ENCODE data around the gene SHISA2.

DNA sequence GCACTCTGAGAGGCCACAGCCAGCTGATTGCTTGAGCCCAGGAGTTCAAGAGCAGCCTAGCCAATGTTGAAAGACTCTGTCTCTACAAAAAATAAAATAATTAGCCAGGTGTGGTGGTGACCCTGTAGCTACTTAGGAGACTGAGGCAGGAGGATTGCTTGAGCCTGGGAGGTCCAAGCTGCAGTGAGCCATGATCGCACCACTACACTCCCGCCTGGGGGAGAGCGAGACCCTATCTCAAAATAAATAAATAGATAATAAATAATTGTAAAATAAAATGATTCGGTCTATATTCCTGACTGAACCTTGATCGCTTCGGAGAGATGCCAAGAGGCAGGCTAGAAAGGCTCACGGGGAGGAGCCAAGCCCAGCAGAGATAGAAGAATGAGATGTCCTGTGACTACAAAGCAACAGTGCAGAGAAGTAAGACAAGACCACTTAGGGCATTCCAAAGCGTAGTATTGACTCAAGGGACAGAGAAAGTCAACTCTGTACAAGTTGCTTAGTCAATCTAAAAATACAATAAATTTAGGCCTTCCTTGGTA lies 12.8 kb downstream of the SHISA2 start:
- TF ChIP-seq ZNF10 (tag by site-specific recombination; IDR thresholded peaks at IDR 0.05) (no peak), YY1 (tag by site-specific recombination; IDR thresholded peaks at IDR 0.05) (no peak), KLF16 (tag by site-specific recombination; IDR thresholded peaks at IDR 0.05) (no peak), ZBTB1 (tag by site-specific recombination; IDR thresholded peaks at IDR 0.05) (no peak)
- TF ChIP-seq, protein P1, sequence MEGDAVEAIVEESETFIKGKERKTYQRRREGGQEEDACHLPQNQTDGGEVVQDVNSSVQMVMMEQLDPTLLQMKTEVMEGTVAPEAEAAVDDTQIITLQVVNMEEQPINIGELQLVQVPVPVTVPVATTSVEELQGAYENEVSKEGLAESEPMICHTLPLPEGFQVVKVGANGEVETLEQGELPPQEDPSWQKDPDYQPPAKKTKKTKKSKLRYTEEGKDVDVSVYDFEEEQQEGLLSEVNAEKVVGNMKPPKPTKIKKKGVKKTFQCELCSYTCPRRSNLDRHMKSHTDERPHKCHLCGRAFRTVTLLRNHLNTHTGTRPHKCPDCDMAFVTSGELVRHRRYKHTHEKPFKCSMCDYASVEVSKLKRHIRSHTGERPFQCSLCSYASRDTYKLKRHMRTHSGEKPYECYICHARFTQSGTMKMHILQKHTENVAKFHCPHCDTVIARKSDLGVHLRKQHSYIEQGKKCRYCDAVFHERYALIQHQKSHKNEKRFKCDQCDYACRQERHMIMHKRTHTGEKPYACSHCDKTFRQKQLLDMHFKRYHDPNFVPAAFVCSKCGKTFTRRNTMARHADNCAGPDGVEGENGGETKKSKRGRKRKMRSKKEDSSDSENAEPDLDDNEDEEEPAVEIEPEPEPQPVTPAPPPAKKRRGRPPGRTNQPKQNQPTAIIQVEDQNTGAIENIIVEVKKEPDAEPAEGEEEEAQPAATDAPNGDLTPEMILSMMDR (tag by site-specific recombination; IDR thresholded peaks at IDR 0.05): no peak
- TF ChIP-seq, protein P2, sequence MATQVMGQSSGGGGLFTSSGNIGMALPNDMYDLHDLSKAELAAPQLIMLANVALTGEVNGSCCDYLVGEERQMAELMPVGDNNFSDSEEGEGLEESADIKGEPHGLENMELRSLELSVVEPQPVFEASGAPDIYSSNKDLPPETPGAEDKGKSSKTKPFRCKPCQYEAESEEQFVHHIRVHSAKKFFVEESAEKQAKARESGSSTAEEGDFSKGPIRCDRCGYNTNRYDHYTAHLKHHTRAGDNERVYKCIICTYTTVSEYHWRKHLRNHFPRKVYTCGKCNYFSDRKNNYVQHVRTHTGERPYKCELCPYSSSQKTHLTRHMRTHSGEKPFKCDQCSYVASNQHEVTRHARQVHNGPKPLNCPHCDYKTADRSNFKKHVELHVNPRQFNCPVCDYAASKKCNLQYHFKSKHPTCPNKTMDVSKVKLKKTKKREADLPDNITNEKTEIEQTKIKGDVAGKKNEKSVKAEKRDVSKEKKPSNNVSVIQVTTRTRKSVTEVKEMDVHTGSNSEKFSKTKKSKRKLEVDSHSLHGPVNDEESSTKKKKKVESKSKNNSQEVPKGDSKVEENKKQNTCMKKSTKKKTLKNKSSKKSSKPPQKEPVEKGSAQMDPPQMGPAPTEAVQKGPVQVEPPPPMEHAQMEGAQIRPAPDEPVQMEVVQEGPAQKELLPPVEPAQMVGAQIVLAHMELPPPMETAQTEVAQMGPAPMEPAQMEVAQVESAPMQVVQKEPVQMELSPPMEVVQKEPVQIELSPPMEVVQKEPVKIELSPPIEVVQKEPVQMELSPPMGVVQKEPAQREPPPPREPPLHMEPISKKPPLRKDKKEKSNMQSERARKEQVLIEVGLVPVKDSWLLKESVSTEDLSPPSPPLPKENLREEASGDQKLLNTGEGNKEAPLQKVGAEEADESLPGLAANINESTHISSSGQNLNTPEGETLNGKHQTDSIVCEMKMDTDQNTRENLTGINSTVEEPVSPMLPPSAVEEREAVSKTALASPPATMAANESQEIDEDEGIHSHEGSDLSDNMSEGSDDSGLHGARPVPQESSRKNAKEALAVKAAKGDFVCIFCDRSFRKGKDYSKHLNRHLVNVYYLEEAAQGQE (tag by site-specific recombination; IDR thresholded peaks at IDR 0.05): no peak
- TF ChIP-seq, protein P3, sequence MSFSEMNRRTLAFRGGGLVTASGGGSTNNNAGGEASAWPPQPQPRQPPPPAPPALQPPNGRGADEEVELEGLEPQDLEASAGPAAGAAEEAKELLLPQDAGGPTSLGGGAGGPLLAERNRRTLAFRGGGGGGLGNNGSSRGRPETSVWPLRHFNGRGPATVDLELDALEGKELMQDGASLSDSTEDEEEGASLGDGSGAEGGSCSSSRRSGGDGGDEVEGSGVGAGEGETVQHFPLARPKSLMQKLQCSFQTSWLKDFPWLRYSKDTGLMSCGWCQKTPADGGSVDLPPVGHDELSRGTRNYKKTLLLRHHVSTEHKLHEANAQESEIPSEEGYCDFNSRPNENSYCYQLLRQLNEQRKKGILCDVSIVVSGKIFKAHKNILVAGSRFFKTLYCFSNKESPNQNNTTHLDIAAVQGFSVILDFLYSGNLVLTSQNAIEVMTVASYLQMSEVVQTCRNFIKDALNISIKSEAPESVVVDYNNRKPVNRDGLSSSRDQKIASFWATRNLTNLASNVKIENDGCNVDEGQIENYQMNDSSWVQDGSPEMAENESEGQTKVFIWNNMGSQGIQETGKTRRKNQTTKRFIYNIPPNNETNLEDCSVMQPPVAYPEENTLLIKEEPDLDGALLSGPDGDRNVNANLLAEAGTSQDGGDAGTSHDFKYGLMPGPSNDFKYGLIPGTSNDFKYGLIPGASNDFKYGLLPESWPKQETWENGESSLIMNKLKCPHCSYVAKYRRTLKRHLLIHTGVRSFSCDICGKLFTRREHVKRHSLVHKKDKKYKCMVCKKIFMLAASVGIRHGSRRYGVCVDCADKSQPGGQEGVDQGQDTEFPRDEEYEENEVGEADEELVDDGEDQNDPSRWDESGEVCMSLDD (tag by site-specific recombination; IDR thresholded peaks at IDR 0.05): no peak

Measured in HEK293 (cell line).